Right lobe of liver (tissue), 4 donors: ENCODE measurements around the gene PPFIBP2.

Source experiments
- POLR2A ChIP-seq: fragments of 450-650 bp; IDR thresholded peaks from one replicate; pipeline ENCODE4 v1.6.1; 2017; ENCODE audit warnings: antibody characterized with exemption, mild to moderate bottlenecking
- TF ChIP-seq, protein P1 (sequence below), 4 donors: fragments of 200-600 bp in 3 of 4; fragments of 450-650 bp in 1 of 4; IDR thresholded peaks; one replicate each; pipeline versions ENCODE4 v1.5.1 to v1.8.0; 2016 to 2022; ENCODE audit warnings: antibody characterized with exemption in 4 of 4, mild to moderate bottlenecking in 2 of 4
- donor health status: DM: no; HTN: no; CAD: no.
- donor health status: DM: no; HTN: no; CAD: no.
- donor health status: DM: no; HTN: yes; CAD: no.

DNA sequence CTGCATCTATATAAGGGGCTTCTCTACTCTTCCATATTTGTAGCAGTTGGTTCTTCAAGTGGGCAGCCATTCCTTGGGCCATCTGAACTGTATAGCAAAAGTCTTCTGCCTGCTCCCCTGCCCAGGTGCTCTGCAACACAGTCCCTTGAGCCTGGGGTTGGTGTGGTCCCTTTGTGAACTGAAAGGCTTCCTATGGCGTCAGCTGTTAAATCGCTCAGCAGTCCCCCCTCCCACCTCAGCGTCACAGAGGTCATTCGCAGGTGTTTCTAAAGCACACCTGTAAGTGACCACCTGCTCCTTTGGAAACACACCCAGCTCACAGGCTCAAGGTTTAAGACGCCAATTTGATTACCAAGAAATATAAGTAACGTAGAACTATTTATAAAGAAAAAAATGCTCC lies 122.6 kb downstream of the PPFIBP2 start:
- TF ChIP-seq, protein P1, sequence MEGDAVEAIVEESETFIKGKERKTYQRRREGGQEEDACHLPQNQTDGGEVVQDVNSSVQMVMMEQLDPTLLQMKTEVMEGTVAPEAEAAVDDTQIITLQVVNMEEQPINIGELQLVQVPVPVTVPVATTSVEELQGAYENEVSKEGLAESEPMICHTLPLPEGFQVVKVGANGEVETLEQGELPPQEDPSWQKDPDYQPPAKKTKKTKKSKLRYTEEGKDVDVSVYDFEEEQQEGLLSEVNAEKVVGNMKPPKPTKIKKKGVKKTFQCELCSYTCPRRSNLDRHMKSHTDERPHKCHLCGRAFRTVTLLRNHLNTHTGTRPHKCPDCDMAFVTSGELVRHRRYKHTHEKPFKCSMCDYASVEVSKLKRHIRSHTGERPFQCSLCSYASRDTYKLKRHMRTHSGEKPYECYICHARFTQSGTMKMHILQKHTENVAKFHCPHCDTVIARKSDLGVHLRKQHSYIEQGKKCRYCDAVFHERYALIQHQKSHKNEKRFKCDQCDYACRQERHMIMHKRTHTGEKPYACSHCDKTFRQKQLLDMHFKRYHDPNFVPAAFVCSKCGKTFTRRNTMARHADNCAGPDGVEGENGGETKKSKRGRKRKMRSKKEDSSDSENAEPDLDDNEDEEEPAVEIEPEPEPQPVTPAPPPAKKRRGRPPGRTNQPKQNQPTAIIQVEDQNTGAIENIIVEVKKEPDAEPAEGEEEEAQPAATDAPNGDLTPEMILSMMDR (IDR thresholded peaks at IDR 0.05), result no peak
- TF ChIP-seq POLR2A, result no peak
